GM21447 (cell line): ENCODE measurements around the gene KCTD19.

ENCODE experiments used
- ATAC-seq: cut with Tn5 transposase; IDR thresholded peaks from one replicate; pipeline ENCODE4 v1.9.1; 2021; ENCODE audit not compliant: unreplicated experiment

Gene KCTD19

GRCh38 chr16:67326115-67326471, 448 bp downstream of the KCTD19 start:
- ATAC-seq: no peak

GRCh38 chr16:67317853-67318252, 8.7 kb downstream of the KCTD19 start:
- ATAC-seq: no peak

GRCh38 chr16:67312719-67313118, 13.8 kb downstream of the KCTD19 start:
- ATAC-seq: no peak

GRCh38 chr16:67311607-67312488, 14.7 kb downstream of the KCTD19 start:
- peak; percentile 85 for ATAC-seq

GRCh38 chr16:67310561-67310960, 16.0 kb downstream of the KCTD19 start:
- no peak for ATAC-seq

GRCh38 chr16:67305216-67306071, 21.1 kb downstream of the KCTD19 start:
- ATAC-seq: no peak

- ATAC-seq: no peak
Observed at GRCh38 chr16:67304020-67304419, 22.5 kb downstream of the KCTD19 start.

GRCh38 chr16:67302970-67303369, 23.6 kb downstream of the KCTD19 start:
- no peak for ATAC-seq

GRCh38 chr16:67302076-67302475, 24.5 kb downstream of the KCTD19 start:
- no peak for ATAC-seq

GRCh38 chr16:67301080-67301782, 25.3 kb downstream of the KCTD19 start:
- ATAC-seq: no peak

- ATAC-seq: no peak
Observed at GRCh38 chr16:67299269-67299668, 27.3 kb downstream of the KCTD19 start.

- no peak for ATAC-seq
Observed at GRCh38 chr16:67298277-67298676, 28.3 kb downstream of the KCTD19 start.

GRCh38 chr16:67296420-67296819, 30.1 kb downstream of the KCTD19 start:
- ATAC-seq: no peak

- no peak for ATAC-seq
Observed at GRCh38 chr16:67294938-67295361, 31.6 kb downstream of the KCTD19 start.

- no peak for ATAC-seq
Observed at GRCh38 chr16:67294171-67294757, 32.3 kb downstream of the KCTD19 start.

GRCh38 chr16:67291461-67291860, 35.1 kb downstream of the KCTD19 start:
- ATAC-seq: no peak

- no peak for ATAC-seq
Observed at GRCh38 chr16:67287960-67288359, 38.6 kb downstream of the KCTD19 start.

GRCh38 chr16:67286441-67287235, 39.9 kb downstream of the KCTD19 start:
- no peak for ATAC-seq

GRCh38 chr16:67284699-67285646, 41.6 kb downstream of the KCTD19 start:
- no peak for ATAC-seq
